Measurements from ENCODE around the gene MAGI2.

The MAGI2 gene

DNA sequence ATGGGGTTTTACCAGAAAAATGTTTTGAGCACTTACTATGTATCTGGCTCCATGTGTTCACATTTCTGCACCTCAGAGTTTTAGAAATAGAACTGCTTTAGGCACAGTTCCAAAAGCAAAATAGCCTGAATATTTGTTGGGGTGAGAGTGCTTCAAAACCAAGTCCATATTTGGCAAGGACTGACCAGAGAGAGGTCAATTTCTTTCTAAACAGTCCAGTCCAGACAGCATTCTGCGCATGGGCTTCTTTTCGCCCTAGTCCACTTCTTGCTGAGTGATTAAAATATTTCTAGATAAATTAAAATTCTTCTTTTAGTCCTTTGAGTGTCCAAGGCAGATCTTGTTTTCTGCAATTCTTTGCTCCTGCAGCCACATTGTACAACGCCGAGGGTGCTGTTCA lies 1227.9 kb downstream of the MAGI2 start:
- no peak overlapping the region for H3K4me2 ChIP-seq (ENCODE audit: low read depth, low read length, poor library complexity, severe bottlenecking)
- no peaks in the 10 kb centered on the region for H3K79me2 ChIP-seq (ENCODE audit: insufficient read depth, low read length)
- no peaks in the 10 kb centered on the region for H3K9me3 ChIP-seq (ENCODE audit: insufficient read depth, low read depth, low read length)
- H3K4me1 ChIP-seq (ENCODE audit: insufficient read depth, low read length, poor library complexity, severe bottlenecking), result no peaks in the 10 kb centered on the region
- H3K4me3 ChIP-seq (ENCODE audit: low read length, poor library complexity, severe bottlenecking), result no peak overlapping the region
- TF ChIP-seq, protein P1, sequence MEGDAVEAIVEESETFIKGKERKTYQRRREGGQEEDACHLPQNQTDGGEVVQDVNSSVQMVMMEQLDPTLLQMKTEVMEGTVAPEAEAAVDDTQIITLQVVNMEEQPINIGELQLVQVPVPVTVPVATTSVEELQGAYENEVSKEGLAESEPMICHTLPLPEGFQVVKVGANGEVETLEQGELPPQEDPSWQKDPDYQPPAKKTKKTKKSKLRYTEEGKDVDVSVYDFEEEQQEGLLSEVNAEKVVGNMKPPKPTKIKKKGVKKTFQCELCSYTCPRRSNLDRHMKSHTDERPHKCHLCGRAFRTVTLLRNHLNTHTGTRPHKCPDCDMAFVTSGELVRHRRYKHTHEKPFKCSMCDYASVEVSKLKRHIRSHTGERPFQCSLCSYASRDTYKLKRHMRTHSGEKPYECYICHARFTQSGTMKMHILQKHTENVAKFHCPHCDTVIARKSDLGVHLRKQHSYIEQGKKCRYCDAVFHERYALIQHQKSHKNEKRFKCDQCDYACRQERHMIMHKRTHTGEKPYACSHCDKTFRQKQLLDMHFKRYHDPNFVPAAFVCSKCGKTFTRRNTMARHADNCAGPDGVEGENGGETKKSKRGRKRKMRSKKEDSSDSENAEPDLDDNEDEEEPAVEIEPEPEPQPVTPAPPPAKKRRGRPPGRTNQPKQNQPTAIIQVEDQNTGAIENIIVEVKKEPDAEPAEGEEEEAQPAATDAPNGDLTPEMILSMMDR (conservative IDR thresholded peaks at IDR 0.05; ENCODE audit: low read length), result no peak
- TF ChIP-seq EZH2phosphoT487 (IDR thresholded peaks at IDR 0.05; ENCODE audit: borderline replicate concordance), result no peak
- H3K9me2 ChIP-seq (replicated peaks; ENCODE audit: low read depth, low read length), result no peaks in the 10 kb centered on the region
- H3K27me3 ChIP-seq (ENCODE audit: insufficient read depth, low read length, poor library complexity, severe bottlenecking), result no peaks in the 10 kb centered on the region
- H3K9ac ChIP-seq (ENCODE audit: low read depth, low read length, poor library complexity, severe bottlenecking), result no peak overlapping the region
- H3K36me3 ChIP-seq (ENCODE audit: insufficient read depth, low read length), result no peaks in the 10 kb centered on the region
- no peaks in the 10 kb centered on the region for H3F3A ChIP-seq (ENCODE audit: low read depth)
- H4K20me1 ChIP-seq (ENCODE audit: insufficient read depth, low read length, poor library complexity, severe bottlenecking), result no peaks in the 10 kb centered on the region
- no peak overlapping the region for H2AFZ ChIP-seq (ENCODE audit: low read length)

DNA sequence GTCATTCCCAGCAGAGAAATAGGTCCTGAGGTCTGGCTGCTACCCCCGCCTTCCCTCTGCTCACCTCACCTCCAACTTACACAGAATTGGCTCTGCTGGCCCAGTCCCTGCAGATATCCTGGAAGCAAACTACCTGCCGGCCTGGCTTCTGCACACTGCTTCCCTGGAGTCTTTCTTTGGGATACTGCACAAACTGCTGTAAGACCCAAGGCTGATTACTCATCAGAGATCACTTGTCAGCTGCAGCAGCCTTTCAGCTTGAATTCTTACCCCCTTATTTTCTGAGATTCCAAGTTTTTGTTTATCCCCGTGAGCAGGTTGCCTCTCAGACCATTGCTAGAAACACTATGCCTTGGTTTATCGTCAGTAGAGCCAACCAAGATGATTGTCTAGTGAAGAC lies 1228.5 kb downstream of the MAGI2 start:
- TF ChIP-seq, protein P1 (conservative IDR thresholded peaks at IDR 0.05; ENCODE audit: low read length), result no peak
- TF ChIP-seq EZH2phosphoT487 (IDR thresholded peaks at IDR 0.05; ENCODE audit: borderline replicate concordance), result no peak
- Histone ChIP-seq H2AFZ (ENCODE audit: low read length) (no peak overlapping the region), H4K20me1 (ENCODE audit: insufficient read depth, low read length, poor library complexity, severe bottlenecking) (no peaks in the 10 kb centered on the region), H3K4me1 (ENCODE audit: insufficient read depth, low read length, poor library complexity, severe bottlenecking) (no peaks in the 10 kb centered on the region), H3K9ac (ENCODE audit: low read depth, low read length, poor library complexity, severe bottlenecking) (no peak overlapping the region), H3K9me2 (replicated peaks; ENCODE audit: low read depth, low read length) (no peaks in the 10 kb centered on the region), H3K4me3 (ENCODE audit: low read length, poor library complexity, severe bottlenecking) (no peak overlapping the region), H3K79me2 (ENCODE audit: insufficient read depth, low read length) (no peaks in the 10 kb centered on the region), H3K36me3 (ENCODE audit: insufficient read depth, low read length) (no peaks in the 10 kb centered on the region), H3K4me2 (ENCODE audit: low read depth, low read length, poor library complexity, severe bottlenecking) (no peak overlapping the region), H3K27me3 (ENCODE audit: insufficient read depth, low read length, poor library complexity, severe bottlenecking) (no peaks in the 10 kb centered on the region), H3K9me3 (ENCODE audit: insufficient read depth, low read depth, low read length) (no peaks in the 10 kb centered on the region), H3F3A (ENCODE audit: low read depth) (no peaks in the 10 kb centered on the region)

DNA sequence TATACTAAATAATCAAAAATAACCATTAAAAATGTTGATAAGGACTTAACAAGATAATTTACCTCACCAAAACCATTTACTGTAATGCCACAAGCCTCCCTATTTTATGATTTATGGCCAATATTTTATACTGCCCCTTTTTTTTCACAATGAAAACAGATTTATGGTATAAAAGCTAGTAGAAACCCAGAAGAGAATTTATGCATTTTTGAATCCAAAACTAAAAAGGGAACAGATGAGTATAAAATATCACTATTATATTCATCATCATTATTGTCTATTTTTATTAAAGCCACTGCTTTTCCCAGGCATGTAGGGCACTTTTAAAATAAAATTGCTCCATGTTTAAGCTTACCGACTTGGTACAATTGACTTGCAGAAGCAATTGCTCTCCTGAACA lies 1229.9 kb downstream of the MAGI2 start:
- Histone ChIP-seq H2AFZ (ENCODE audit: low read length) (no peak overlapping the region), H3K9me2 (replicated peaks; ENCODE audit: low read depth, low read length) (no peaks in the 10 kb centered on the region), H3K36me3 (ENCODE audit: insufficient read depth, low read length) (no peaks in the 10 kb centered on the region), H4K20me1 (ENCODE audit: insufficient read depth, low read length, poor library complexity, severe bottlenecking) (no peaks in the 10 kb centered on the region), H3K27me3 (ENCODE audit: insufficient read depth, low read length, poor library complexity, severe bottlenecking) (no peaks in the 10 kb centered on the region), H3F3A (ENCODE audit: low read depth) (no peaks in the 10 kb centered on the region), H3K9ac (ENCODE audit: low read depth, low read length, poor library complexity, severe bottlenecking) (no peak overlapping the region), H3K4me2 (ENCODE audit: low read depth, low read length, poor library complexity, severe bottlenecking) (no peak overlapping the region), H3K79me2 (ENCODE audit: insufficient read depth, low read length) (no peaks in the 10 kb centered on the region), H3K4me3 (ENCODE audit: low read length, poor library complexity, severe bottlenecking) (no peak overlapping the region), H3K9me3 (ENCODE audit: insufficient read depth, low read depth, low read length) (no peaks in the 10 kb centered on the region), H3K4me1 (ENCODE audit: insufficient read depth, low read length, poor library complexity, severe bottlenecking) (no peaks in the 10 kb centered on the region)
- no peak for TF ChIP-seq EZH2phosphoT487 (IDR thresholded peaks at IDR 0.05; ENCODE audit: borderline replicate concordance)
- TF ChIP-seq, protein P1 (conservative IDR thresholded peaks at IDR 0.05; ENCODE audit: low read length), result no peak

All from Loucy (cell line).